ENCODE results near the gene CADM3.

DNA sequence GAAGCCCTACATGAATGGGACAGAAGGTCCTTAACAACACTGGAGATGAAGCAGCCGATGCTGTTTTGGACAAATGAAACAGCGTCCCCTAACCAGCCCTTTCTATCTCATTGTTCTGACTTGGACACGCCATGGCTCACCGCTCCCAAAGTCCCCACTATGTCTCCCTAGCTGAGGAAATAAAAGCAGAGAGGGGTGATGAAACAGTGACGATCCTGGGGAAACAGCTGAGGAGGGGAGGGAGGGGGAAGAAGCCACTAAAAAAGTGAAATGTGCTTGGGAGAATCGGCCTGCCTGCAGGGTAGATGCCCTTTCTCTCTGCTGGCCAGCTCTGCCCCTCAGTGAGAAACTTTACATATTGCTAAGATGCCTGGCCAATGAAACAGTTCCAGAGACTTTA, 32.2 kb downstream of the CADM3 start:
- TF ChIP-seq, protein P1, sequence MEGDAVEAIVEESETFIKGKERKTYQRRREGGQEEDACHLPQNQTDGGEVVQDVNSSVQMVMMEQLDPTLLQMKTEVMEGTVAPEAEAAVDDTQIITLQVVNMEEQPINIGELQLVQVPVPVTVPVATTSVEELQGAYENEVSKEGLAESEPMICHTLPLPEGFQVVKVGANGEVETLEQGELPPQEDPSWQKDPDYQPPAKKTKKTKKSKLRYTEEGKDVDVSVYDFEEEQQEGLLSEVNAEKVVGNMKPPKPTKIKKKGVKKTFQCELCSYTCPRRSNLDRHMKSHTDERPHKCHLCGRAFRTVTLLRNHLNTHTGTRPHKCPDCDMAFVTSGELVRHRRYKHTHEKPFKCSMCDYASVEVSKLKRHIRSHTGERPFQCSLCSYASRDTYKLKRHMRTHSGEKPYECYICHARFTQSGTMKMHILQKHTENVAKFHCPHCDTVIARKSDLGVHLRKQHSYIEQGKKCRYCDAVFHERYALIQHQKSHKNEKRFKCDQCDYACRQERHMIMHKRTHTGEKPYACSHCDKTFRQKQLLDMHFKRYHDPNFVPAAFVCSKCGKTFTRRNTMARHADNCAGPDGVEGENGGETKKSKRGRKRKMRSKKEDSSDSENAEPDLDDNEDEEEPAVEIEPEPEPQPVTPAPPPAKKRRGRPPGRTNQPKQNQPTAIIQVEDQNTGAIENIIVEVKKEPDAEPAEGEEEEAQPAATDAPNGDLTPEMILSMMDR (IDR thresholded peaks at IDR 0.05) = no peak
- no peak for TF ChIP-seq POLR2A (IDR thresholded peaks at IDR 0.05)

Data from esophagus squamous epithelium (tissue), 4 donors.